GM19468 (cell line): Measurements from ENCODE around the gene UNC119B.
A peak's percentile ranks its signal among the peaks of the same experiment; 100 is the strongest.
"Not testable (repeated sequence)": the region's sequence is repeated elsewhere in the genome, so short reads cannot be mapped to it uniquely, and the experiment has no call there.

Experiments used
- ATAC-seq: cut with Tn5 transposase; IDR thresholded peaks from one replicate; pipeline ENCODE4 v1.9.1; 2021; ENCODE audit warnings: mild to moderate bottlenecking, moderate library complexity, moderate number of reproducible peaks; ENCODE audit not compliant: unreplicated experiment; ENCODE audit errors: extremely low read depth

Gene UNC119B

GRCh38 chr12:120718055-120718454 lies 7.8 kb downstream of the UNC119B start:
- ATAC-seq, result no peak

GRCh38 chr12:120719072-120719471 lies 8.8 kb downstream of the UNC119B start:
- ATAC-seq, result no peak

- no peak for ATAC-seq
Observed at GRCh38 chr12:120719496-120720233, 9.4 kb downstream of the UNC119B start.

GRCh38 chr12:120720234-120720986 lies 10.2 kb downstream of the UNC119B start:
- no peak for ATAC-seq

- ATAC-seq, result no peak
Observed at GRCh38 chr12:120720987-120721801, 10.9 kb downstream of the UNC119B start.

- no peak for ATAC-seq
Observed at GRCh38 chr12:120721866-120722265, 11.6 kb downstream of the UNC119B start.

- ATAC-seq, result no peak
Observed at GRCh38 chr12:120722784-120723183, 12.5 kb downstream of the UNC119B start.

- ATAC-seq, result no peak
Observed at GRCh38 chr12:120724720-120725119, 14.5 kb downstream of the UNC119B start.

GRCh38 chr12:120725151-120725658 lies 14.9 kb downstream of the UNC119B start:
- no peak for ATAC-seq

GRCh38 chr12:120725659-120726509 lies 15.6 kb downstream of the UNC119B start, which contains the start of gene ACADS:
TSS of gene ACADS (plus strand) at chr12:120725826. CDS start at chr12:120725886, 60 bp downstream.
- peak; percentile 94 for ATAC-seq

GRCh38 chr12:120726510-120726793 lies 16.2 kb downstream of the UNC119B start:
- ATAC-seq, result no peak

GRCh38 chr12:120726961-120727360 lies 16.7 kb downstream of the UNC119B start:
- ATAC-seq, result no peak

- not testable (repeated sequence) for ATAC-seq
Observed at GRCh38 chr12:120732198-120732597, 21.9 kb downstream of the UNC119B start.

- ATAC-seq, result no peak
Observed at GRCh38 chr12:120733574-120733973, 23.3 kb downstream of the UNC119B start.

- ATAC-seq, result no peak
Observed at GRCh38 chr12:120734210-120734609, 24.0 kb downstream of the UNC119B start.

- no peak for ATAC-seq
Observed at GRCh38 chr12:120735181-120735580, 24.9 kb downstream of the UNC119B start.

- no peak for ATAC-seq
Observed at GRCh38 chr12:120736404-120737331, 26.4 kb downstream of the UNC119B start.

GRCh38 chr12:120737557-120738251 lies 27.4 kb downstream of the UNC119B start:
- ATAC-seq, result no peak
